KMS-11 (cell line): Measurements from ENCODE around the gene MGAM2.

Experiments
- H2AFZ ChIP-seq: fragments of 200-600 bp; sonication (generic); 2 replicates; pipeline ENCODE4 v1.6.1; 2016; ENCODE audit warnings: antibody characterized with exemption, mixed run types, low read depth
- H3K27ac ChIP-seq: fragments of 200-600 bp; sonication (generic); 2 replicates; pipeline ENCODE4 v1.6.1; 2016; ENCODE audit warnings: mild to moderate bottlenecking, mixed run types
- H3K27me3 ChIP-seq: fragments of 200-600 bp; sonication (generic); 2 replicates; pipeline ENCODE4 v1.6.1; 2017; ENCODE audit warnings: mild to moderate bottlenecking, low read depth, mixed run types, moderate library complexity; ENCODE audit not compliant: insufficient read depth
- H3K36me3 ChIP-seq: fragments of 200-600 bp; sonication (generic); 2 replicates; pipeline ENCODE4 v1.6.1; 2017; ENCODE audit warnings: mild to moderate bottlenecking, mixed run types; ENCODE audit not compliant: insufficient read depth
- H3K4me1 ChIP-seq: fragments of 200-600 bp; sonication (generic); 2 replicates; pipeline ENCODE4 v1.6.1; 2016; ENCODE audit warnings: mild to moderate bottlenecking, low read depth, mixed run types; ENCODE audit not compliant: poor library complexity, severe bottlenecking
- H3K4me2 ChIP-seq: fragments of 200-600 bp; sonication (generic); 2 replicates; pipeline ENCODE4 v1.7.0; 2016; ENCODE audit warnings: mild to moderate bottlenecking, mixed run types
- H3K4me3 ChIP-seq: fragments of 200-600 bp; sonication (generic); IDR thresholded peaks from 2 replicates; pipeline ENCODE4 v1.6.1; 2017; ENCODE audit warnings: low read depth, low read length, mixed read lengths; ENCODE audit not compliant: insufficient read depth
- H3K79me2 ChIP-seq: fragments of 200-600 bp; sonication (generic); 2 replicates; pipeline ENCODE4 v1.6.1; 2016; ENCODE audit warnings: low read depth, mixed run types; ENCODE audit not compliant: insufficient read depth
- H3K9ac ChIP-seq: fragments of 200-600 bp; sonication (generic); 2 replicates; pipeline ENCODE4 v1.6.1; 2016; ENCODE audit warnings: mild to moderate bottlenecking, mixed run types
- H4K20me1 ChIP-seq: fragments of 200-600 bp; sonication (generic); 2 replicates; pipeline ENCODE4 v1.6.1; 2016; ENCODE audit warnings: mild to moderate bottlenecking, mixed run types; ENCODE audit not compliant: insufficient read depth
- TF ChIP-seq, protein P1 (sequence below): fragments of 200-600 bp; sonication (generic); conservative IDR thresholded peaks from 2 replicates; pipeline ENCODE4 v1.6.1; 2017; ENCODE audit warnings: low read depth, mild to moderate bottlenecking, antibody characterized with exemption, low read length, moderate library complexity, mixed read lengths

Gene MGAM2

GRCh38 chr7:142110098-142110497 lies 1.4 kb upstream of the MGAM2 start:
- H3K27me3 ChIP-seq, result no peaks in the 10 kb centered on the region
- TF ChIP-seq, protein P1, sequence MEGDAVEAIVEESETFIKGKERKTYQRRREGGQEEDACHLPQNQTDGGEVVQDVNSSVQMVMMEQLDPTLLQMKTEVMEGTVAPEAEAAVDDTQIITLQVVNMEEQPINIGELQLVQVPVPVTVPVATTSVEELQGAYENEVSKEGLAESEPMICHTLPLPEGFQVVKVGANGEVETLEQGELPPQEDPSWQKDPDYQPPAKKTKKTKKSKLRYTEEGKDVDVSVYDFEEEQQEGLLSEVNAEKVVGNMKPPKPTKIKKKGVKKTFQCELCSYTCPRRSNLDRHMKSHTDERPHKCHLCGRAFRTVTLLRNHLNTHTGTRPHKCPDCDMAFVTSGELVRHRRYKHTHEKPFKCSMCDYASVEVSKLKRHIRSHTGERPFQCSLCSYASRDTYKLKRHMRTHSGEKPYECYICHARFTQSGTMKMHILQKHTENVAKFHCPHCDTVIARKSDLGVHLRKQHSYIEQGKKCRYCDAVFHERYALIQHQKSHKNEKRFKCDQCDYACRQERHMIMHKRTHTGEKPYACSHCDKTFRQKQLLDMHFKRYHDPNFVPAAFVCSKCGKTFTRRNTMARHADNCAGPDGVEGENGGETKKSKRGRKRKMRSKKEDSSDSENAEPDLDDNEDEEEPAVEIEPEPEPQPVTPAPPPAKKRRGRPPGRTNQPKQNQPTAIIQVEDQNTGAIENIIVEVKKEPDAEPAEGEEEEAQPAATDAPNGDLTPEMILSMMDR, result no peak
- no peak overlapping the region for H3K4me2 ChIP-seq

DNA sequence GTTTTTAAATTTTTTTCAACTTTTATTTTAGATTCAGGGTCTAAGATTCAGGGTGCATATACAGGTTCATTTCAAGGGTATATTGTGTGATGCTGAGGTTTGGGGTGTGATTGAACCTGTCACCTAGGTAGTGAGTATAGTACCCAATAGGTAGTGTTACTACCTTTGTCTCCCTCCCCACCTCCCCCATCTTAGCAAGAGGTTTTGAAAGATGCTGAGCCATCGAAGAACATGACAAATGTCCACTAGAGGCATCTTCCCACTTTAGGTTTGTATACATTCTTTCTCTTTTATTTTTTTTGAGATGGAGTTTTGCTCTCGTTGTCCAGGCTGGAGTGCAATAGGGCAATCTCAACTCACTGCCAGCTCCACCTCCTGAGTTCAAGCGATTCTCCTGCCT lies 880 bp upstream of the MGAM2 start:
- no peak overlapping the region for H3K4me3 ChIP-seq
- TF ChIP-seq, protein P1, result no peak
- H3K27me3 ChIP-seq, result no peaks in the 10 kb centered on the region
- H3K79me2 ChIP-seq, result no peaks in the 10 kb centered on the region
- H2AFZ ChIP-seq, result no peak overlapping the region
- H4K20me1 ChIP-seq, result no peaks in the 10 kb centered on the region
- H3K4me1 ChIP-seq, result no peaks in the 10 kb centered on the region
- H3K9ac ChIP-seq, result no peak overlapping the region
- no peaks in the 10 kb centered on the region for H3K36me3 ChIP-seq
- no peak overlapping the region for H3K4me2 ChIP-seq
- H3K27ac ChIP-seq, result no peak overlapping the region

More at GRCh38 chr7:142110098-142110497, 1.4 kb upstream of the MGAM2 start:
- Histone ChIP-seq H3K4me1 (no peaks in the 10 kb centered on the region), H2AFZ (no peak overlapping the region), H3K9ac (no peak overlapping the region), H3K36me3 (no peaks in the 10 kb centered on the region), H3K27ac (no peak overlapping the region), H3K79me2 (no peaks in the 10 kb centered on the region), H3K4me3 (no peak overlapping the region), H4K20me1 (no peaks in the 10 kb centered on the region)

GRCh38 chr7:142112086-142112485 lies 568 bp downstream of the MGAM2 start:
- H3K27me3 ChIP-seq, result no peaks in the 10 kb centered on the region
- TF ChIP-seq, protein P1, result no peak
- no peak overlapping the region for H3K27ac ChIP-seq
- H4K20me1 ChIP-seq, result no peaks in the 10 kb centered on the region
- no peaks in the 10 kb centered on the region for H3K36me3 ChIP-seq
- no peaks in the 10 kb centered on the region for H3K4me1 ChIP-seq
- no peak overlapping the region for H3K4me2 ChIP-seq
- no peak overlapping the region for H2AFZ ChIP-seq
- H3K9ac ChIP-seq, result no peak overlapping the region
- H3K79me2 ChIP-seq, result no peaks in the 10 kb centered on the region
- no peak overlapping the region for H3K4me3 ChIP-seq

DNA sequence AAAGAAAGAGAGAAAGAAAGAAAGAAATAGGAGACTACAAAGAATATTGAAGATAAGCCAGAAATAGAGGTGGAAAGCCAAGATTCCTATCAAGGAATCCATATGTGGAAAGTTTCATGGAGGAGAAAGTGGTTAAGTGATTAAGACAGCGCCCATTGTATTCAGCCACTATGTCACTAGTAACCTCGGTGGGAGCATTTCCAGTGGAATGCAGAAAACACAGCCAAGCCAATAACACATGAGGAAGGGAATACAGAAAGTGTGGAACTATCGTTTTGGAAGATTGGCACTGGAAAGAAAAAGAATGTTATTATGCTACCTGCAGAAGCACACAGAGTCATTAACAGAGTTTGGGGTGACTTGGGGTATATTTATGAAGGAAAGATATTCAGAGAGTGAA lies 2.7 kb downstream of the MGAM2 start:
- Histone ChIP-seq H3K27me3 (no peaks in the 10 kb centered on the region), H3K27ac (no peak overlapping the region), H3K36me3 (no peaks in the 10 kb centered on the region), H2AFZ (no peak overlapping the region), H4K20me1 (no peaks in the 10 kb centered on the region), H3K79me2 (no peaks in the 10 kb centered on the region), H3K4me1 (no peaks in the 10 kb centered on the region), H3K4me2 (no peak overlapping the region), H3K4me3 (no peak overlapping the region), H3K9ac (no peak overlapping the region)
- TF ChIP-seq, protein P1, result no peak

- H3K4me2 ChIP-seq, result no peak overlapping the region
- no peak overlapping the region for H3K4me3 ChIP-seq
- no peak overlapping the region for H2AFZ ChIP-seq
Observed at GRCh38 chr7:142120524-142120923, 9.0 kb downstream of the MGAM2 start.

More at GRCh38 chr7:142120524-142120923, 9.0 kb downstream of the MGAM2 start:
- H3K36me3 ChIP-seq, result no peaks in the 10 kb centered on the region
- TF ChIP-seq, protein P1, result no peak
- H4K20me1 ChIP-seq, result no peaks in the 10 kb centered on the region
- H3K27me3 ChIP-seq, result no peaks in the 10 kb centered on the region
- H3K4me1 ChIP-seq, result no peaks in the 10 kb centered on the region
- no peaks in the 10 kb centered on the region for H3K79me2 ChIP-seq
- no peak overlapping the region for H3K27ac ChIP-seq
- H3K9ac ChIP-seq, result no peak overlapping the region
